IPS-NIHi7 (cell line): ENCODE measurements around the gene FTH1.

Experiments used
- DNase-seq: peaks from one replicate; pipeline ENCODE4 v3.0.0; 2012; ENCODE audit warnings: mixed read lengths; ENCODE audit errors: extremely low spot score

FTH1 gene

GRCh38 chr11:61948505-61948904, 18.9 kb downstream of the FTH1 start:
- DNase-seq: no peak

- DNase-seq: peak; percentile 93
Observed at GRCh38 chr11:61947486-61948210, 19.8 kb downstream of the FTH1 start.

GRCh38 chr11:61946894-61947293, 20.5 kb downstream of the FTH1 start:
- DNase-seq: no peak

- no peak for DNase-seq
Observed at GRCh38 chr11:61945191-61945590, 22.2 kb downstream of the FTH1 start.

GRCh38 chr11:61940466-61940865, 27.0 kb downstream of the FTH1 start:
- DNase-seq: no peak

- no peak for DNase-seq
Observed at GRCh38 chr11:61935861-61936260, 31.6 kb downstream of the FTH1 start.

GRCh38 chr11:61930933-61931332, 36.5 kb downstream of the FTH1 start:
- peak; percentile 4 for DNase-seq

- no peak for DNase-seq
Observed at GRCh38 chr11:61928606-61929005, 38.8 kb downstream of the FTH1 start.

- DNase-seq: no peak
Observed at GRCh38 chr11:61927501-61927900, 39.9 kb downstream of the FTH1 start.

GRCh38 chr11:61926235-61926634, 41.2 kb downstream of the FTH1 start:
- DNase-seq: no peak

- no peak for DNase-seq
Observed at GRCh38 chr11:61925736-61926135, 41.7 kb downstream of the FTH1 start.

GRCh38 chr11:61924064-61924455, 43.4 kb downstream of the FTH1 start:
- peak; percentile 6 for DNase-seq

GRCh38 chr11:61923166-61924063, 44.0 kb downstream of the FTH1 start:
- peak; percentile 68 for DNase-seq

GRCh38 chr11:61922539-61922938, 44.9 kb downstream of the FTH1 start:
- peak; percentile 31 for DNase-seq

GRCh38 chr11:61921446-61921845, 46.0 kb downstream of the FTH1 start:
- DNase-seq: peak; percentile 3

GRCh38 chr11:61919705-61920631, 47.5 kb downstream of the FTH1 start:
- DNase-seq: peak; percentile 10

GRCh38 chr11:61918938-61919704, 48.3 kb downstream of the FTH1 start:
- peak; percentile 6 for DNase-seq

- peak; percentile 8 for DNase-seq
Observed at GRCh38 chr11:61918251-61918937, 49.0 kb downstream of the FTH1 start.

GRCh38 chr11:61917334-61918109, 49.9 kb downstream of the FTH1 start, which contains the start of gene RAB3IL1:
Gene RAB3IL1, minus strand, starts transcription at chr11:61917566. Its CDS starts 199 bp downstream, at chr11:61917367.
- peak; percentile 90 for DNase-seq
